ENCODE measurements around the gene CHAT. TPM values are rescaled to one million over a fixed set of nuclear protein-coding genes. Genes with fewer than 3 reads are reported as not detected.

Gene CHAT
- total RNA-seq, 2 experiments from 2014 or later = not detected

- H3K9me3 Mint-ChIP-seq = no peaks in the 10 kb centered on the region
- intact Hi-C loops (cut with DNase I, micrococcal nuclease) = no loop called here
- peaks cover 0 to 31% of the 10 kb centered on the region in 2 experiments for H3K9me3 ChIP-seq (ENCODE audit: control insufficient read depth in 1 of 2, insufficient read depth in 1 of 2, low read length in 2 of 2)
- no peak overlapping the region for H3K4me3 ChIP-seq (ENCODE audit: low read length)
- H3K27ac ChIP-seq (ENCODE audit: low read depth in 1 of 2, low read length in 2 of 2) = no peak overlapping the region
- DNase-seq (no peak), ATAC-seq (ENCODE audit: poor library complexity) (no peak)
- peaks cover 5% of the 10 kb centered on the region for H3K4me1 Mint-ChIP-seq (ENCODE audit: low read depth)
- peaks cover 5% of the 10 kb centered on the region for H3K4me1 ChIP-seq (ENCODE audit: insufficient read depth, low read length)
- no peaks in the 10 kb centered on the region for H3K36me3 ChIP-seq (ENCODE audit: insufficient read depth, low read length)
- H3K27ac Mint-ChIP-seq = no peak overlapping the region
- ChIA-PET POLR2A (no interaction called here), CTCF (no interaction called here)
- TF ChIP-seq, protein P1, sequence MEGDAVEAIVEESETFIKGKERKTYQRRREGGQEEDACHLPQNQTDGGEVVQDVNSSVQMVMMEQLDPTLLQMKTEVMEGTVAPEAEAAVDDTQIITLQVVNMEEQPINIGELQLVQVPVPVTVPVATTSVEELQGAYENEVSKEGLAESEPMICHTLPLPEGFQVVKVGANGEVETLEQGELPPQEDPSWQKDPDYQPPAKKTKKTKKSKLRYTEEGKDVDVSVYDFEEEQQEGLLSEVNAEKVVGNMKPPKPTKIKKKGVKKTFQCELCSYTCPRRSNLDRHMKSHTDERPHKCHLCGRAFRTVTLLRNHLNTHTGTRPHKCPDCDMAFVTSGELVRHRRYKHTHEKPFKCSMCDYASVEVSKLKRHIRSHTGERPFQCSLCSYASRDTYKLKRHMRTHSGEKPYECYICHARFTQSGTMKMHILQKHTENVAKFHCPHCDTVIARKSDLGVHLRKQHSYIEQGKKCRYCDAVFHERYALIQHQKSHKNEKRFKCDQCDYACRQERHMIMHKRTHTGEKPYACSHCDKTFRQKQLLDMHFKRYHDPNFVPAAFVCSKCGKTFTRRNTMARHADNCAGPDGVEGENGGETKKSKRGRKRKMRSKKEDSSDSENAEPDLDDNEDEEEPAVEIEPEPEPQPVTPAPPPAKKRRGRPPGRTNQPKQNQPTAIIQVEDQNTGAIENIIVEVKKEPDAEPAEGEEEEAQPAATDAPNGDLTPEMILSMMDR (IDR thresholded peaks at IDR 0.05) = no peak
- no peak overlapping the region for H3K4me3 Mint-ChIP-seq
- peaks cover 39 to 49% of the 10 kb centered on the region in 2 experiments for H3K27me3 ChIP-seq (ENCODE audit: control insufficient read depth in 1 of 2, insufficient read depth in 2 of 2, low read length in 2 of 2)
- H3K36me3 Mint-ChIP-seq (ENCODE audit: low read depth) = no peaks in the 10 kb centered on the region
- peaks cover 83% of the 10 kb centered on the region for H3K27me3 Mint-ChIP-seq
These were observed 7.8 kb upstream of the CHAT start for GRCh38 chr10:49605939-49606509.

GRCh38 chr10:49606981-49607535 lies 6.8 kb upstream of the CHAT start:
- Histone ChIP-seq H3K9me3 (ENCODE audit: control insufficient read depth in 1 of 2, insufficient read depth in 1 of 2, low read length in 2 of 2) (peaks cover 0 to 42% of the 10 kb centered on the region in 2 experiments), H3K27ac (ENCODE audit: low read depth in 1 of 2, low read length in 2 of 2) (no peak overlapping the region), H3K36me3 (ENCODE audit: insufficient read depth, low read length) (no peaks in the 10 kb centered on the region), H3K4me3 (ENCODE audit: low read length) (no peak overlapping the region), H3K4me1 (ENCODE audit: insufficient read depth, low read length) (peaks cover 5% of the 10 kb centered on the region), H3K27me3 (ENCODE audit: control insufficient read depth in 1 of 2, insufficient read depth in 2 of 2, low read length in 2 of 2) (peaks cover 42 to 55% of the 10 kb centered on the region in 2 experiments)
- Mint-ChIP-seq H3K9me3 (no peaks in the 10 kb centered on the region), H3K27me3 (peaks cover 85% of the 10 kb centered on the region), H3K27ac (no peak overlapping the region), H3K36me3 (ENCODE audit: low read depth) (no peaks in the 10 kb centered on the region), H3K4me3 (no peak overlapping the region), H3K4me1 (ENCODE audit: low read depth) (peaks cover 8% of the 10 kb centered on the region)
- TF ChIP-seq, protein P1 (IDR thresholded peaks at IDR 0.05) = no peak
- intact Hi-C loops (cut with DNase I, micrococcal nuclease) = no loop called here
- ATAC-seq (ENCODE audit: poor library complexity) = peak; percentile 73
- ChIA-PET CTCF (no interaction called here), POLR2A (no interaction called here)
- DNase-seq = peak; percentile 28 to 69 (median 52)

GRCh38 chr10:49608166-49609005 lies 5.5 kb upstream of the CHAT start:
- H3K27ac Mint-ChIP-seq = no peak overlapping the region
- H3K9me3 ChIP-seq (ENCODE audit: control insufficient read depth in 1 of 2, insufficient read depth in 1 of 2, low read length in 2 of 2) = peaks cover 0 to 55% of the 10 kb centered on the region in 2 experiments
- TF ChIP-seq, protein P1 (IDR thresholded peaks at IDR 0.05) = no peak
- no peaks in the 10 kb centered on the region for H3K36me3 ChIP-seq (ENCODE audit: insufficient read depth, low read length)
- ChIA-PET POLR2A (no interaction called here), CTCF (no interaction called here)
- H3K4me1 Mint-ChIP-seq (ENCODE audit: low read depth) = peaks cover 13% of the 10 kb centered on the region
- no peak overlapping the region for H3K27ac ChIP-seq (ENCODE audit: low read depth in 1 of 2, low read length in 2 of 2)
- H3K27me3 ChIP-seq (ENCODE audit: control insufficient read depth in 1 of 2, insufficient read depth in 2 of 2, low read length in 2 of 2) = peaks cover 54 to 56% of the 10 kb centered on the region in 2 experiments
- intact Hi-C loops (cut with DNase I, micrococcal nuclease) = no loop called here
- H3K4me1 ChIP-seq (ENCODE audit: insufficient read depth, low read length) = peaks cover 5% of the 10 kb centered on the region
- ATAC-seq (ENCODE audit: poor library complexity) (no peak), DNase-seq (no peak)
- no peak overlapping the region for H3K4me3 ChIP-seq (ENCODE audit: low read length)
- H3K36me3 Mint-ChIP-seq (ENCODE audit: low read depth) = no peaks in the 10 kb centered on the region
- peaks cover 85% of the 10 kb centered on the region for H3K27me3 Mint-ChIP-seq
- no peak overlapping the region for H3K4me3 Mint-ChIP-seq
- H3K9me3 Mint-ChIP-seq = no peaks in the 10 kb centered on the region

All from CD4-positive, alpha-beta T cell (primary cell).